Activated T-cell treated with anti-CD3 and anti-CD28 coated beads, Interleukin-2, amount 50 U/mL, for 24 hours (primary cell): ENCODE measurements around the gene TOR1B.
A peak's percentile ranks its signal among the peaks of the same experiment; 100 is the strongest.
"Not testable (repeated sequence)": the region's sequence is repeated elsewhere in the genome, so short reads cannot be mapped to it uniquely, and the experiment has no call there.

ENCODE experiments used
- DNase-seq: peaks from one replicate; pipeline ENCODE4 v3.0.0-alpha.2; 2020
- H3K27ac Mint-ChIP-seq: 2 replicates; pipeline ENCODE4 v1.8.0; 2020; ENCODE audit warnings: mild to moderate bottlenecking, mixed read lengths
- H3K27me3 Mint-ChIP-seq: 2 replicates; pipeline ENCODE4 v1.8.0; 2020; ENCODE audit warnings: mixed read lengths
- H3K36me3 Mint-ChIP-seq: 2 replicates; pipeline ENCODE4 v1.8.0; 2020; ENCODE audit warnings: low read depth, mixed read lengths
- H3K4me1 Mint-ChIP-seq: 2 replicates; pipeline ENCODE4 v1.8.0; 2020; ENCODE audit warnings: low read depth, mixed read lengths
- H3K4me3 Mint-ChIP-seq: 2 replicates; pipeline ENCODE4 v1.8.0; 2020; ENCODE audit warnings: mild to moderate bottlenecking, moderate library complexity, mixed read lengths
- H3K9me3 Mint-ChIP-seq: 2 replicates; pipeline ENCODE4 v1.8.0; 2020; ENCODE audit warnings: mixed read lengths

Gene TOR1B

DNA sequence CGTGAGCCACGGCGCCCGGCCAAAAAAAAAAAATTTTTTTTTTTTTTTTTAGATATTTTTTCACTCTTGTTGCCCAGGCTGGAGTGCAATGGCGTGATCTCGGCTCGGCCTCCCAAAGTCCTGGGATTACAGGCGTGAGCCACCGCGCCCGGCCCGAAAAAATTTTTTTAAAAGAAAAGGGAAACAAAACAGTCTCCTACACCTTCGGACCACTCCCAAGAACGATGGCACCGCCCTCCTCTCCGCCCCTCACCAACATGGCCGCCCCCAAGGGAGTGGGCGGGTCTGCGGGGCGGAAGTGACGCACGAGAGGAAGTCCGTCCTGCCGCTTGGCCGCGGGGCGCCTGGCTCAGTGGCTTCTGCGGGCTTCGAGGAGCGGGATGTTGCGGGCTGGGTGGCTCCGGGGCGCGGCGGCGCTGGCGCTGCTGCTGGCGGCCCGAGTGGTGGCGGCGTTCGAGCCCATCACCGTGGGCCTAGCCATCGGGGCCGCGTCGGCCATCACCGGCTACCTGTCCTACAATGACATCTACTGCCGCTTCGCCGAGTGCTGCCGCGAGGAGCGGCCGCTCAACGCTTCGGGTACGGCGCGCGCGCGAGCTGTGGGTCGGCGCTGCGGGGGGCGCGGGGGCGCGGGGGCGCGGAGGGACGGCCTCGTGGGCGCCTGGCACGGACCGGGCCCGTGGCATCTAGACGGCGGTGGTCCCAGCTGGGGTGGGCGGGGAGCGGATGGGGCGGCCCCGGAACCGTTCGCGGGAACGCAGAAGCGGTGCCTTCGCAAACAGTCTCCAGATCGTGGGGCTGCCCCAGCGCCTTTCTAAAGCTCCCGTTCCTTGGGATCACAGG is at the start of gene TOR1B:
TOR1B (plus strand) TSS at position 352 of the 843 bp plus-strand sequence; CDS start at position 381, 29 bp downstream.
- H3K4me1 Mint-ChIP-seq, result peaks cover 27% of the 10 kb centered on the region
- H3K4me3 Mint-ChIP-seq, result peak within 1 kb of the TSS; percentile 87
- no peaks in the 10 kb centered on the region for H3K27me3 Mint-ChIP-seq
- H3K27ac Mint-ChIP-seq, result peak within 1 kb of the TSS; percentile 94
- H3K9me3 Mint-ChIP-seq, result no peaks in the 10 kb centered on the region
- H3K36me3 Mint-ChIP-seq, result peaks cover 42% of the 10 kb centered on the region
- DNase-seq, result peak; percentile 99

- H3K4me1 Mint-ChIP-seq, result peaks cover 22% of the 10 kb centered on the region
- no peak overlapping the region for H3K27ac Mint-ChIP-seq
- H3K27me3 Mint-ChIP-seq, result peaks cover 15% of the 10 kb centered on the region
- H3K9me3 Mint-ChIP-seq, result no peaks in the 10 kb centered on the region
- H3K4me3 Mint-ChIP-seq, result no peak overlapping the region
- H3K36me3 Mint-ChIP-seq, result no peaks in the 10 kb centered on the region
- DNase-seq, result no peak
These were observed 47.8 kb upstream of the TOR1B start for GRCh38 chr9:129755151-129755550.

- Mint-ChIP-seq H3K9me3 (no peaks in the 10 kb centered on the region), H3K27ac (no peak overlapping the region), H3K4me1 (peaks cover 22% of the 10 kb centered on the region), H3K4me3 (no peak overlapping the region), H3K27me3 (peaks cover 15% of the 10 kb centered on the region), H3K36me3 (no peaks in the 10 kb centered on the region)
- DNase-seq, result no peak
These were observed 46.8 kb upstream of the TOR1B start for GRCh38 chr9:129756191-129756590.

DNA sequence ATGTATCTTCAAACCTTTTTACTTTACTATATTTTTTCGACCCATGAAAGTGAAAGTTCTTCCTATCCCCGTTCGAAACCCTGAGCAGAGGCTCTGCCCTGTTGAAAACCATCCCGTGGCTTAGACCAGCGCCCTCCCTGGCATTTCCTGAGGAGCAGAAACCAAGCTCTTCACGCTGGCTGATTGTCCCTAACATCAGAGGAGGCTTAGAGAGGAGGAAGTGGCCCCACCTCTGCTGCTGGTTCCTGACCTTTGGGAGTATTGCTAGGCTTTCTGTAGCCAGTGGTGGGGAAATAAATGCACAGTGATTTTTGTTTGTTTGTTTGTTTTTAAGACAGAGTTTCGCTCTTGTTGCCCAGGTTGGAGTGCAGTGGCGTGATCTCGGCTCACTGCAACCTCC is 45.9 kb upstream of the TOR1B start:
- Mint-ChIP-seq H3K36me3 (no peaks in the 10 kb centered on the region), H3K9me3 (no peaks in the 10 kb centered on the region), H3K4me1 (peaks cover 22% of the 10 kb centered on the region), H3K4me3 (no peak overlapping the region), H3K27ac (no peak overlapping the region), H3K27me3 (peaks cover 14% of the 10 kb centered on the region)
- DNase-seq, result no peak

DNA sequence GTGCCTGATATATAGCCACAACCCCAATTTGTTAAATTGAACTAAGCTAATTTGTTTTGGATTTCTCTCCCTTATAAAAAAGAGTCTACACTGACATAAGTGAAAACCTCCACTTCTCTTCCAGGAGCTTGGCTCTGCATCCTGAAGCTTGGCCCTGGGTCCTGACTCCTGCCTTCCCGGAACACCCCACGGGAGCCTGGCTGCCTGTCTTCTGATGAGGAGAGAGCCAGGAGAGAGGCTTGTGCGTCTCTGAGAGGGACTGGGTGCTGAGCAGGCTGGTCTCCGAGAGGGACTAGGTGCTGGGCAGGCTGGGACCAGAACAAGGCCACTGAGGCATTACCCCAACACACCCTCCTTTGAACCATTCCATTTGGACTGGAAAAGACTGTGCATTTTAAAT is 43.7 kb upstream of the TOR1B start:
- no peak overlapping the region for H3K27ac Mint-ChIP-seq
- no peak overlapping the region for H3K4me3 Mint-ChIP-seq
- no peaks in the 10 kb centered on the region for H3K9me3 Mint-ChIP-seq
- no peaks in the 10 kb centered on the region for H3K36me3 Mint-ChIP-seq
- no peak for DNase-seq
- peaks cover 11% of the 10 kb centered on the region for H3K4me1 Mint-ChIP-seq
- no peaks in the 10 kb centered on the region for H3K27me3 Mint-ChIP-seq

DNA sequence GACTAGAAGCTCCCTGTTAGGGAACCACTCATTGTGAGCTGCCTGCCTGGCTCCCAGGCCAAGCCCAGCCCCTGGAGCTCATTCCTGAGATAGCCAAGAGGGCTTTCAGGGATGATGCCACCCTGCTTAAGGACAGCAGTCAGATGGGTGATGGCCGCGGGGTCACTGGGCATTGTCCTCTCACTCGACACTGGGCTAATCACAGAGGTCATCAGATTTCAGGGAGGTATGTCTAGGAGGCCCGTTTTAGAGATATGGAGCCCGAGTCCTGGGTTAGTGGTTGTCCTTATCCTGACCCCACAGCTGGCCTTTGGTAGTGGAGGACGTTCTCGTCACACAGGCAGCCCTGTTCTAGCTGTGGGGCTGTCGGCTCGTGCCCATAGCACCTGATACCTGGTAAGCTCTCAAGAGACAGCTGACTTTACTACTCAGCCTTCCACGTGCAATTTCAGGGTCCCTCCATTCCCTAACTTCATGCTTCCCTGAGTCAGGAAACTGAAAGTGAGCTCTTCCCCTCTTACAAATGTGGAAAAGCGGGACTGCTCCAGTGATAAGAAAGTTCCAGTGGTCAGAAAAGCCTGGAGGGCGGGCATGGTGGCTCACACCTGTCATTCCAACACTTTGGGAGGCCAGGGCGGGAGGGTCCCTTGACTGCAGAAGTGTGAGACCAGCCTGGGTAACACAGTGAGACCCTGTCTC is 43.0 kb upstream of the TOR1B start:
- no peaks in the 10 kb centered on the region for H3K27me3 Mint-ChIP-seq
- no peak overlapping the region for H3K4me3 Mint-ChIP-seq
- H3K36me3 Mint-ChIP-seq, result no peaks in the 10 kb centered on the region
- no peak overlapping the region for H3K27ac Mint-ChIP-seq
- H3K9me3 Mint-ChIP-seq, result no peaks in the 10 kb centered on the region
- no peak for DNase-seq
- peaks cover 11% of the 10 kb centered on the region for H3K4me1 Mint-ChIP-seq

- peaks cover 11% of the 10 kb centered on the region for H3K4me1 Mint-ChIP-seq
- DNase-seq, H3K27ac Mint-ChIP-seq, H3K27me3 Mint-ChIP-seq, H3K36me3 Mint-ChIP-seq, H3K4me3 Mint-ChIP-seq, H3K9me3 Mint-ChIP-seq: not testable (repeated sequence)
These were observed 42.2 kb upstream of the TOR1B start for GRCh38 chr9:129760784-129761183.

GRCh38 chr9:129761293-129761900 is 41.6 kb upstream of the TOR1B start:
- H3K4me1 Mint-ChIP-seq, result peaks cover 11% of the 10 kb centered on the region
- no peak overlapping the region for H3K4me3 Mint-ChIP-seq
- no peak for DNase-seq
- H3K9me3 Mint-ChIP-seq, result no peaks in the 10 kb centered on the region
- H3K27ac Mint-ChIP-seq, result no peak overlapping the region
- no peaks in the 10 kb centered on the region for H3K27me3 Mint-ChIP-seq
- no peaks in the 10 kb centered on the region for H3K36me3 Mint-ChIP-seq

DNA sequence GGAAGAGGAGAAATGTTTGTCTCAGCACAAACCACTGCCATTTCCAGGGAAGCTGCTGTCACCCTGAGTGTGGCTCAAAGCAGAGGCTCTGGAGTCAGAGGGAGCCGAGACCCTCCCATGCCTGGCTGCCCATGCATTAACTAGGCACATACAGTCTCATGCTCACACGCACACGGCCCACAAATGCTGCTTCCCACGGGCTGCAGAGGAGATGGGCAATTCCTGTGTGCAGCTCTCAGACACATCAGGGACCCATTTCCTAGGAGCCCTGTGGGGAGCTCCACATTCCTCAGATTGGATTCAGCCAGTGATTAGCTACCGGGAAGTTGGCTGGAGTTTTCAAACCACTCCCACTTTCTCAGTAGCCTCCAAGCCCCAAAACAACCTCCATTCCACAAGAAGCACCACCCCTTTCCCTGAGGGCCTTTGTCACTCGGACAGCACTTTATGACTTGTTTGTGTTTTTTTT is 41.0 kb upstream of the TOR1B start:
- Mint-ChIP-seq H3K4me3 (no peak overlapping the region), H3K27me3 (no peaks in the 10 kb centered on the region), H3K4me1 (peaks cover 10% of the 10 kb centered on the region), H3K9me3 (no peaks in the 10 kb centered on the region), H3K27ac (no peak overlapping the region), H3K36me3 (no peaks in the 10 kb centered on the region)
- no peak for DNase-seq

GRCh38 chr9:129762370-129762984 is 40.5 kb upstream of the TOR1B start:
- H3K4me1 Mint-ChIP-seq, H3K9me3 Mint-ChIP-seq, DNase-seq: not testable (repeated sequence)

DNA sequence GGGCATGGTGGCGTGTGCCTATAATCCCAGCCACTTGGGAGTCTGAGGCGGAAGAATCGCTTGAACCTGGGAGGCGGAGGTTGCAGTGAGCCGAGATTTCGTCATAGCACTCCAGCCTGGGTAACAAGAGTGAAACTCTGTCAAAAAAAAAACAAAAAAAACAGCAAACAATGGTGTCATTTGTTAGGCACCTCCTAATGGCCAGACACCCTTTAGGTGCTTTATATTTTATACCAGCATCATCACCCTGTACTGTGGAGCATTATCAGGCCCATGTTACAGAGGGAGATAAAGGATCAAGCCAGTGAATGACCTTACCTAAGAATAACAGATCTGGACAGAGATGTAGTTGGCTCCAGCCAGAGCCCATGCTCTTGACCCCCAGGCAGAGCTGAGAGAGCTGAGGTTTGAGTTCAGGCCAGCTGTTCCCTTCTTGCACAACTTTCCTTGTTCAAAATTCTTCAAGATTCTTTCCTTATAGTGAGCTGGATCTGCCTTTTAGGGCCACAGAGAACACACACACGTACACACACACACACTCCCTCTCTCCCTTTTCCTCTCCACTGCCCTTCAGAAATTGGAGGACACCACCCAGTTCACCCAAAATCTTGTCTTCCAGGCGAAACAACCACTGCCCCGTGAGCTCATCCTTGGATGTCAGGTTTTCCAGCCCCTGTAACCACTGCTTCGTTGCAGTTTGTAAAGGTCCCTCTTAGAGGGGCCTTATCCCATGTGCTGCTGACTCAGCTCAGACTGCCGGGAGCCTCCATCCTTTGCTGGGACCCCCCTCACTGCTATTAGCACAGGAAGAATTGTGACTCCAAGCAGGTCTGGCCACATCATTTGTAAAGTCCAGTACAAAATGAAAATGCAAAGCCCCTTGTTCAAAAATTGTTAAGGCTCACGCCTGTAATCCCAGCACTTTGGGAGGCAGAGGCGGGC is 39.7 kb upstream of the TOR1B start:
- Mint-ChIP-seq H3K4me1 (no peaks in the 10 kb centered on the region), H3K4me3 (no peak overlapping the region), H3K9me3 (no peaks in the 10 kb centered on the region), H3K27me3 (no peaks in the 10 kb centered on the region), H3K27ac (no peak overlapping the region), H3K36me3 (no peaks in the 10 kb centered on the region)
- no peak for DNase-seq

More at GRCh38 chr9:129762370-129762984, 40.5 kb upstream of the TOR1B start:
- not testable (repeated sequence) for H3K4me3 Mint-ChIP-seq, H3K36me3 Mint-ChIP-seq, H3K27ac Mint-ChIP-seq, H3K27me3 Mint-ChIP-seq

- H3K27me3 Mint-ChIP-seq, result no peaks in the 10 kb centered on the region
- DNase-seq, result no peak
- no peak overlapping the region for H3K4me3 Mint-ChIP-seq
- no peaks in the 10 kb centered on the region for H3K9me3 Mint-ChIP-seq
- H3K36me3 Mint-ChIP-seq, result no peaks in the 10 kb centered on the region
- no peaks in the 10 kb centered on the region for H3K4me1 Mint-ChIP-seq
- H3K27ac Mint-ChIP-seq, result no peak overlapping the region
These were observed 37.1 kb upstream of the TOR1B start for GRCh38 chr9:129765764-129766317.

DNA sequence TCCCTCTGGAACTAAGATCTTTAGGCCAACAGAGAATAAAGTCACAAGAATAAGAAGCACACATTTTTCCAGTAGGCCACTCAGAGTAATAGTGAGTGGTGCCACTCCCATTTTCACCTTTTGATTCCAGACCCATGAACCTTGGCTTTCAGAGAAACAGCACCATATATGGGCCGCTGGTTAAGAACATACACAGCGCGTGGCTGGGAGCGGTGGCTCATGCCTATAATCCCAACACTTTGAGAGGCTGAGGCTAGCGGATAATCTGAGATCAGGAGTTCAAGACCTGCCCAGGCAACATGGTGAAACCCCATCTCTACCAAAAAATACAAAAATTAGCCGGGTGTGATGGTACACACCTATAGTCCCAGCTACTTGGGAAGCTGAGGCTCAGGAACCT is 34.5 kb upstream of the TOR1B start:
- H3K4me3 Mint-ChIP-seq, result no peak overlapping the region
- H3K4me1 Mint-ChIP-seq, result no peaks in the 10 kb centered on the region
- H3K36me3 Mint-ChIP-seq, result no peaks in the 10 kb centered on the region
- no peak for DNase-seq
- H3K9me3 Mint-ChIP-seq, result no peaks in the 10 kb centered on the region
- H3K27me3 Mint-ChIP-seq, result no peaks in the 10 kb centered on the region
- H3K27ac Mint-ChIP-seq, result no peak overlapping the region
